Measurements from ENCODE around the gene GNPTAB. TPM values are rescaled to one million over a fixed set of nuclear protein-coding genes. Genes with fewer than 3 reads are reported as not detected.
A peak's percentile ranks its signal among the peaks of the same experiment; 100 is the strongest.

The GNPTAB gene
- total RNA-seq, 1 experiment from 2014 or later, result 25.4 TPM

DNA sequence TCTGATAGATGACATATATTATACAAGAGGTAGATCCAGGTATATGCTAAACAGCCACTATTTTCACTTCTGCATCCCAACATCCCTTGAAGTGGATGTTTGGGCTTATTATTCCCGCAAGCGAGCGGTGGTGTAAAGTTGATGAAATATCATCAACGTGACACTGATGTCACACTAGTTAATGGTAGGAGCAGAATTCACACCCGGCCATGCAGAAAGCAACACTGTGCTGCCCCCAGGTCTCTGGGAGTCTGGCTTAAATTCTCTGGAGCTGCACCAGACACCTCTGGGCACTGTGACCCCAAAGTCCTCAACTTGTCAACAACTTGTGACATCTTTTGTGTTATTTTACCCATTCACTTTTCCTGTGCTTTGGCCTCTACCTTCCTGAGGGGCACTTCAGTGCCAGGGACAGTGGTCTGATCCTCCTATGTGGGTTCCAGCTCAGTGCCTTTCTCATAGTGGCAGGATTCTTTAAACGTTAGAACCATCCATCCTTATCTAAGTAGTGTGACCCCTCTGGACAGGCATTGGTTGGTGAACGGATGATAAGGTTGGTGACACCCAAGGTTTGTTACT lies 47.6 kb upstream of the GNPTAB start (continued):
- TF ChIP-seq USF1 (CRISPR knock-in tag; IDR thresholded peaks at IDR 0.05), result no peak
- TF ChIP-seq, protein P1, sequence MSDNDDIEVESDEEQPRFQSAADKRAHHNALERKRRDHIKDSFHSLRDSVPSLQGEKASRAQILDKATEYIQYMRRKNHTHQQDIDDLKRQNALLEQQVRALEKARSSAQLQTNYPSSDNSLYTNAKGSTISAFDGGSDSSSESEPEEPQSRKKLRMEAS (CRISPR knock-in tag; IDR thresholded peaks at IDR 0.05), result no peak

- DNase-seq (ENCODE audit: low spot score) (no peak), ATAC-seq (peak; percentile 43)
- Mint-ChIP-seq H3K4me3 (peak overlapping the region; percentile 87), H3K27ac (no peak overlapping the region), H3K9me3 (no peaks in the 10 kb centered on the region), H3K4me1 (peaks cover 10% of the 10 kb centered on the region), H3K27me3 (ENCODE audit: low read depth) (peaks cover 27% of the 10 kb centered on the region), H3K36me3 (peaks cover 4% of the 10 kb centered on the region; the same call in 1 of the 2 replicates)
- TF ChIP-seq NFE2L1 (CRISPR knock-in tag; IDR thresholded peaks at IDR 0.05), result 0 out of 2 replicates have a peak, but pooled peaks have one; percentile 29
- no peak for TF ChIP-seq ZNF396 (CRISPR knock-in tag; IDR thresholded peaks at IDR 0.05; ENCODE audit: borderline replicate concordance)
- no peak for TF ChIP-seq CREB1 (CRISPR knock-in tag; IDR thresholded peaks at IDR 0.05)
- TF ChIP-seq ZNF671 (CRISPR knock-in tag; IDR thresholded peaks at IDR 0.05), result no peak
- peak; percentile 88; the same call in 1 of the 2 replicates for TF ChIP-seq ZNF263 (CRISPR knock-in tag; IDR thresholded peaks at IDR 0.05; ENCODE audit: low read depth)
- ChIA-PET POLR2A (no interaction called here), CTCF (interaction anchor here (1.1 kb wide), 1 partner anchor 48 kb away, joined by 6 read pairs; the partner anchor contains the start of gene GNPTAB)
Measured at GRCh38 chr12:101877806-101878242, 47.1 kb upstream of the GNPTAB start.

DNA sequence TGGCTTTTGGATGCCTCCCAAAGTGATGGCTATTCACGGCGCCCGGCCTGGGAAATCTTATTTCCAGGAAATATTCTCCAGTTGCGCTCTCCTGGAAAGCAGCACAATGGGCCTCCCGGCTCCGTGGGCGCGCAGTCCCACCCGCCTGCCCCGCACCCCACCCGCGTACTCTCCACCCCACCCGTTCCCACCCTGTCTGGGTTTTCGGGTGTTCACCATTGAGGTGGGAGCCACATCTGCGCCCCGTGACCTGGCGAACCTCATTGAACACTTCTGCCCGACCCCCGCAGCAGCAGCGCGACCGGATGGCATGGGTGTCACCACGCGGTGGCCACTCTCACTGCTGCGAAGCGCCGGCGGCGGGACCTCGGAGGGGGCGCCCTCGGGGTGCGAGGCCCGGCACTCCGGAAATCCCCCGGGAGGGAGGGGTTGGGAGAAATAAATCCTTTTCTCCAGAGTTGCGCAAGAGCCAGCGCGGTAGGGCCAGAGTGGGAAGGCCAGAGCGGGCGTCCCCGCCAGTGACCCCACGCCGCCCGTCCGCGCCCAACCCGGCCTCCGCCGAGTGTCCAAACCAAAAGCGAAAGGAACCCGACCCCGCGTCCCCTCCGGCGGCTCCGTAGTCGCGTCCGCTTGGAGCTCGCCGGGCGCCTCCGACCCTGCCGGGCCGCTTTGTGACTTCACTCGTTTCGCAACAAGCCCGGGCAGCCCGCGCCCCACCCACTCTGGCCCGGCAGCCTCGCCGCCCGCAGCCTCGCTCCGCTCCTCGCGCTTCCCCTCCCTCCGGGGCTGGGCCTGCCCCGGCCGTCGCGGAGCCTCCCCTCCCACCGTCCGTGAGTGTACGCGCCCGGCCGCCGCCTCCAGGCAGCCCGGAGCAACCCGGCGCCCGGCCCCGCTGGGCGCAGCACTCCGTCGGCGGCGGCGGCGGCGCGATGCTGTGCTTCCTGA lies 46.4 kb upstream of the GNPTAB start, which contains the start of gene DRAM1:
TSS of gene DRAM1 (plus strand) at position 720 of the 945 bp plus-strand sequence. CDS start at position 930, 210 bp downstream.
- Mint-ChIP-seq H3K4me3 (peak within 1 kb of the TSS; percentile 87), H3K36me3 (peaks cover 4% of the 10 kb centered on the region; the same call in 1 of the 2 replicates), H3K27me3 (ENCODE audit: low read depth) (peaks cover 27% of the 10 kb centered on the region), H3K4me1 (peaks cover 10% of the 10 kb centered on the region), H3K9me3 (no peaks in the 10 kb centered on the region), H3K27ac (no peak within 1 kb of the TSS)
- DNase-seq (ENCODE audit: low spot score) (peak; percentile 83), ATAC-seq (peak; percentile 89)
- CTCF ChIA-PET, result interaction anchor here (1.1 kb wide), 1 partner anchor 47 kb away, joined by 6 read pairs; the partner anchor contains the start of gene GNPTAB
- TF ChIP-seq ZNF423 (CRISPR knock-in tag; IDR thresholded peaks at IDR 0.05) (peak; percentile 19; the same call in 1 of the 2 replicates), JAZF1 (CRISPR knock-in tag; IDR thresholded peaks at IDR 0.05) (no peak), KAT7 (CRISPR knock-in tag; IDR thresholded peaks at IDR 0.05; ENCODE audit: borderline replicate concordance) (peak; percentile 31; the same call in 1 of the 2 replicates), SP1 (CRISPR knock-in tag; conservative IDR thresholded peaks at IDR 0.05) (peak; percentile 51; the same call in 1 of the 2 replicates), ZBTB43 (CRISPR knock-in tag; IDR thresholded peaks at IDR 0.05) (no peak), TEAD1 (CRISPR knock-in tag; IDR thresholded peaks at IDR 0.05) (0 out of 2 replicates have a peak, but pooled peaks have one; percentile 38), NFYB (CRISPR knock-in tag; conservative IDR thresholded peaks at IDR 0.05; ENCODE audit: low read depth) (0 out of 2 replicates have a peak, but pooled peaks have one; percentile 15), HMGA2 (CRISPR knock-in tag; IDR thresholded peaks at IDR 0.05) (no peak), GABPB1 (CRISPR knock-in tag; IDR thresholded peaks at IDR 0.05) (peak; percentile 59; the same call in 1 of the 2 replicates), ZNF232 (CRISPR knock-in tag; IDR thresholded peaks at IDR 0.05) (peak; percentile 32; the same call in 1 of the 2 replicates), FOXK1 (CRISPR knock-in tag; IDR thresholded peaks at IDR 0.05) (0 out of 2 replicates have a peak, but pooled peaks have one; percentile 14)
- TF ChIP-seq, protein P2, sequence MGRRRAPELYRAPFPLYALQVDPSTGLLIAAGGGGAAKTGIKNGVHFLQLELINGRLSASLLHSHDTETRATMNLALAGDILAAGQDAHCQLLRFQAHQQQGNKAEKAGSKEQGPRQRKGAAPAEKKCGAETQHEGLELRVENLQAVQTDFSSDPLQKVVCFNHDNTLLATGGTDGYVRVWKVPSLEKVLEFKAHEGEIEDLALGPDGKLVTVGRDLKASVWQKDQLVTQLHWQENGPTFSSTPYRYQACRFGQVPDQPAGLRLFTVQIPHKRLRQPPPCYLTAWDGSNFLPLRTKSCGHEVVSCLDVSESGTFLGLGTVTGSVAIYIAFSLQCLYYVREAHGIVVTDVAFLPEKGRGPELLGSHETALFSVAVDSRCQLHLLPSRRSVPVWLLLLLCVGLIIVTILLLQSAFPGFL (CRISPR knock-in tag; IDR thresholded peaks at IDR 0.05; ENCODE audit: borderline replicate concordance), result 0 out of 2 replicates have a peak, but pooled peaks have one; percentile 49
- TF ChIP-seq, protein P1 (CRISPR knock-in tag; IDR thresholded peaks at IDR 0.05), result peak; percentile 77; the same call in 1 of the 2 replicates
- TF ChIP-seq, protein P3, sequence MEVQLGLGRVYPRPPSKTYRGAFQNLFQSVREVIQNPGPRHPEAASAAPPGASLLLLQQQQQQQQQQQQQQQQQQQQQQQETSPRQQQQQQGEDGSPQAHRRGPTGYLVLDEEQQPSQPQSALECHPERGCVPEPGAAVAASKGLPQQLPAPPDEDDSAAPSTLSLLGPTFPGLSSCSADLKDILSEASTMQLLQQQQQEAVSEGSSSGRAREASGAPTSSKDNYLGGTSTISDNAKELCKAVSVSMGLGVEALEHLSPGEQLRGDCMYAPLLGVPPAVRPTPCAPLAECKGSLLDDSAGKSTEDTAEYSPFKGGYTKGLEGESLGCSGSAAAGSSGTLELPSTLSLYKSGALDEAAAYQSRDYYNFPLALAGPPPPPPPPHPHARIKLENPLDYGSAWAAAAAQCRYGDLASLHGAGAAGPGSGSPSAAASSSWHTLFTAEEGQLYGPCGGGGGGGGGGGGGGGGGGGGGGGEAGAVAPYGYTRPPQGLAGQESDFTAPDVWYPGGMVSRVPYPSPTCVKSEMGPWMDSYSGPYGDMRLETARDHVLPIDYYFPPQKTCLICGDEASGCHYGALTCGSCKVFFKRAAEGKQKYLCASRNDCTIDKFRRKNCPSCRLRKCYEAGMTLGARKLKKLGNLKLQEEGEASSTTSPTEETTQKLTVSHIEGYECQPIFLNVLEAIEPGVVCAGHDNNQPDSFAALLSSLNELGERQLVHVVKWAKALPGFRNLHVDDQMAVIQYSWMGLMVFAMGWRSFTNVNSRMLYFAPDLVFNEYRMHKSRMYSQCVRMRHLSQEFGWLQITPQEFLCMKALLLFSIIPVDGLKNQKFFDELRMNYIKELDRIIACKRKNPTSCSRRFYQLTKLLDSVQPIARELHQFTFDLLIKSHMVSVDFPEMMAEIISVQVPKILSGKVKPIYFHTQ (CRISPR knock-in tag; IDR thresholded peaks at IDR 0.05), result no peak
- POLR2A ChIA-PET, result no interaction called here

All from WTC11 (cell line).